ENCODE results near the gene BAG1.

Gene BAG1

DNA sequence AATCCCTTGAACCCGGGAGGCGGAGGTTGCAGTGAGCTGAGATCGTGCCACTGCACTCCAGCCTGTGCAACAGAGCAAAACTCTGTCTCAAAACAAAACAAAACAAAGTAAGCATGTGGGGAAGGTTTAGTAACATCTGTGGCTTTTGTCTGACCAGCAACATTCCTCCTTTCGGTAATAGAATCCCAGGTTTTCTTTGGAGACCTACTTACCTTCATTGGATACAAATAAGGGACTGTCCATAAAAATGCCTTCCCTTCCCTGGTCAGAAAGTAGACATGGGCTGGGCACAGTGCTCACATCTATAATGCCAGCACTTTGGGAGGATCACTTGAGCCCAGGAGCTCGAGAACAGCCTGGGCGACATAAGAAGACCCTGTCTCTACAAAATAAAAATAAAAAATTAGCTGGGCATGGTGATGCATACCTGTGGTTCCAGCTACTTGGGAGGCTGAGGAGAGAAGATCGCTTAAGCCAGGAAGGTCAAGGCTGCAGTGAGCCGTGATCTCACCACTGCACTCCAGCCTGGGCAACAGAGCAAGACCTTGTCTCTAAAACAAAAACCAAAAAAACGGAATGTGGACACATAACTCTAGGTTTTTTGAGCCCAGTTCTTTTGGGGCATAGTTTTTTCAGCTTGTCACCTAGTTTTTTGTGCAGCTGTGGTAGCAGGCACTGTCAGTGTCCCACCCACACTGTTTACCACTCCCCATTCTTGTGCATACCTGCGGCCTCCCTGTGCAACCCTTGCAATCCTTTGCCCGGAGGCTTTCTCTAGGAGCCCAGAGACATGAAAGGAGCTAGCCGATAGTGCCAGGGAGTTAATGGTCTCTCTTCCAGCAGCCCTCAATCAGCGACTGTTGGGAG, 33.5 kb downstream of the BAG1 start:
- Histone ChIP-seq H3K27ac (ENCODE audit: low read depth, low read length) (no peak overlapping the region), H3F3A (ENCODE audit: control insufficient read depth, insufficient read depth) (no peaks in the 10 kb centered on the region), H3K4me2 (ENCODE audit: low read length) (no peak overlapping the region)

DNA sequence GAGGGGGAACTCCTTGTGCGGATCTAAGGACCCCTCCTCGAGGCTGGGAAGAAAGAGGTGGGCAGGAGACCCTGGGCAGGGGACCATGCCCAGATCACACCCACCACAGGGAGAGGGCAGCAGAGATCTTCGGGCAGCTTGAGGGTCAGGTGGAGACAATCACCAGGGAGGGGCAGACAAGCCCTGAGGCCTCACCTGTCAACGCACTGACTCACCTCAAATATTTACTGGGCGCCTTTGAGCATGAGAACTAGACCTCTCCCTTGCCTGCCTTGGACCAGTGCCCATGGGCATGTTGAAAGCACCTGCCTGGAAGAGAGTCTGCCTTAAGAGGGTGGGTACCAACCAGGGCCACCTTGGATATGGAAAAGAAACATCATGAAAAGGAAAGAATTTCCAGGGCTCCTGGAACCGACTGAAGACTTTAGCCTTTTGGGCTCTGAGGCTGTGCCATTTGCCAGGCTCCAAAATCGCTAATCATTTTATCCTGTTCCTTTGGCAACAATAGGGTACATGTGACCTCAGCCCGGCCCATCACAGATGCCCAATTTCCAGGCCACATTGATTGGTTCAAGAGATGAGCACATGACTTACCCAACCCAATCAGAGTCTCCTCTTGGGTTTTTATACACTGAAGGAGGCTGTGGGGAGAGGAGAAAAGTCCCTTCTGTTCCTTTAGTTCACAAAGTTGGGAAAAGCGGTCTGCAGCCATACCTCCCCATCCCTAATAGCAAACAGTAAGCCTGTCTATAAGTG, 35.0 kb downstream of the BAG1 start:
- no peaks in the 10 kb centered on the region for H3K79me2 ChIP-seq (ENCODE audit: control insufficient read depth, low read length)
- no peaks in the 10 kb centered on the region for H3K9me3 ChIP-seq (ENCODE audit: control insufficient read depth, insufficient read depth, low read length)
- H3K4me2 ChIP-seq (ENCODE audit: low read length) = no peak overlapping the region
- H3F3A ChIP-seq (ENCODE audit: control insufficient read depth, insufficient read depth) = no peaks in the 10 kb centered on the region
- no peak overlapping the region for H3K27ac ChIP-seq (ENCODE audit: low read depth, low read length)
- no peak for TF ChIP-seq EZH2phosphoT487 (IDR thresholded peaks at IDR 0.05; ENCODE audit: borderline replicate concordance, low read length)
- TF ChIP-seq, protein P1, sequence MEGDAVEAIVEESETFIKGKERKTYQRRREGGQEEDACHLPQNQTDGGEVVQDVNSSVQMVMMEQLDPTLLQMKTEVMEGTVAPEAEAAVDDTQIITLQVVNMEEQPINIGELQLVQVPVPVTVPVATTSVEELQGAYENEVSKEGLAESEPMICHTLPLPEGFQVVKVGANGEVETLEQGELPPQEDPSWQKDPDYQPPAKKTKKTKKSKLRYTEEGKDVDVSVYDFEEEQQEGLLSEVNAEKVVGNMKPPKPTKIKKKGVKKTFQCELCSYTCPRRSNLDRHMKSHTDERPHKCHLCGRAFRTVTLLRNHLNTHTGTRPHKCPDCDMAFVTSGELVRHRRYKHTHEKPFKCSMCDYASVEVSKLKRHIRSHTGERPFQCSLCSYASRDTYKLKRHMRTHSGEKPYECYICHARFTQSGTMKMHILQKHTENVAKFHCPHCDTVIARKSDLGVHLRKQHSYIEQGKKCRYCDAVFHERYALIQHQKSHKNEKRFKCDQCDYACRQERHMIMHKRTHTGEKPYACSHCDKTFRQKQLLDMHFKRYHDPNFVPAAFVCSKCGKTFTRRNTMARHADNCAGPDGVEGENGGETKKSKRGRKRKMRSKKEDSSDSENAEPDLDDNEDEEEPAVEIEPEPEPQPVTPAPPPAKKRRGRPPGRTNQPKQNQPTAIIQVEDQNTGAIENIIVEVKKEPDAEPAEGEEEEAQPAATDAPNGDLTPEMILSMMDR (IDR thresholded peaks at IDR 0.05; ENCODE audit: low read depth, low read length, poor library complexity, severe bottlenecking) = no peak
- no peaks in the 10 kb centered on the region for H3K9me2 ChIP-seq (replicated peaks; ENCODE audit: control insufficient read depth, low read length)
- H4K20me1 ChIP-seq (ENCODE audit: control insufficient read depth, insufficient read depth, low read depth, low read length) = no peaks in the 10 kb centered on the region
- no peaks in the 10 kb centered on the region; the same call in 1 of the 2 replicates for H3K27me3 ChIP-seq (ENCODE audit: control insufficient read depth, low read length)
- H3K4me1 ChIP-seq (ENCODE audit: control insufficient read depth, low read length) = peaks cover 13% of the 10 kb centered on the region
- no peaks in the 10 kb centered on the region for H3K36me3 ChIP-seq (ENCODE audit: control insufficient read depth, low read length)
- H3K4me3 ChIP-seq (ENCODE audit: low read length) = no peak overlapping the region

More for the DNA sequence above, 33.5 kb downstream of the BAG1 start:
- peaks cover 7% of the 10 kb centered on the region; the same call in 1 of the 2 replicates for H3K4me1 ChIP-seq (ENCODE audit: control insufficient read depth, low read length)
- no peak for TF ChIP-seq EZH2phosphoT487 (IDR thresholded peaks at IDR 0.05; ENCODE audit: borderline replicate concordance, low read length)
- TF ChIP-seq, protein P1 (IDR thresholded peaks at IDR 0.05; ENCODE audit: low read depth, low read length, poor library complexity, severe bottlenecking) = no peak
- H3K79me2 ChIP-seq (ENCODE audit: control insufficient read depth, low read length) = no peaks in the 10 kb centered on the region
- no peaks in the 10 kb centered on the region for H3K9me3 ChIP-seq (ENCODE audit: control insufficient read depth, insufficient read depth, low read length)
- no peak overlapping the region for H3K4me3 ChIP-seq (ENCODE audit: low read length)
- no peaks in the 10 kb centered on the region for H3K36me3 ChIP-seq (ENCODE audit: control insufficient read depth, low read length)
- no peaks in the 10 kb centered on the region for H4K20me1 ChIP-seq (ENCODE audit: control insufficient read depth, insufficient read depth, low read depth, low read length)
- H3K27me3 ChIP-seq (ENCODE audit: control insufficient read depth, low read length) = no peaks in the 10 kb centered on the region; the same call in 1 of the 2 replicates
- H3K9me2 ChIP-seq (replicated peaks; ENCODE audit: control insufficient read depth, low read length) = no peaks in the 10 kb centered on the region

DNA sequence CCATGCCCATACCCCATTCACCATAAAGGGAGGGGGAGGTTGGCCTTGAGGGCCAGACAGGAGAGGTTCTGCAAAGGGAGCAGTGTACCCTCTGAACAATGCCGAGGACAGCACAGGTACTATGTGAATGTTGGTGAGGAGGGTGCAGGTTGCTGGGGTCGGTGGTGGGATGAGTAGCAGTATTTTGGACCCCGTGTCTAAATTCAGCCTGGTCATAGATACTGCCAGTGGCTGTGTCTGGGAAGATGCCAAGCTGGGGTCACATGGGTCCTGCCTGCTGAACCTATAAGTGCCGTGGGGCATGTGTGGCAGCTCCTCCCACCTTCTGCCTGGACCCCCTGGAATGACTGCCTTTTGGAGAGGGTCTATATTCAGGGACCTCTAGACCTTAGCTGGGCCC, 35.9 kb downstream of the BAG1 start:
- no peaks in the 10 kb centered on the region for H3K9me2 ChIP-seq (replicated peaks; ENCODE audit: control insufficient read depth, low read length)
- no peaks in the 10 kb centered on the region for H3K36me3 ChIP-seq (ENCODE audit: control insufficient read depth, low read length)
- H3K27me3 ChIP-seq (ENCODE audit: control insufficient read depth, low read length) = peaks cover under 1% of the 10 kb centered on the region
- no peak overlapping the region for H3K4me3 ChIP-seq (ENCODE audit: low read length)
- H3K9me3 ChIP-seq (ENCODE audit: control insufficient read depth, insufficient read depth, low read length) = no peaks in the 10 kb centered on the region
- TF ChIP-seq EZH2phosphoT487 (IDR thresholded peaks at IDR 0.05; ENCODE audit: borderline replicate concordance, low read length) = no peak
- TF ChIP-seq, protein P1 (IDR thresholded peaks at IDR 0.05; ENCODE audit: low read depth, low read length, poor library complexity, severe bottlenecking) = no peak
- H3K27ac ChIP-seq (ENCODE audit: low read depth, low read length) = no peak overlapping the region
- H3K79me2 ChIP-seq (ENCODE audit: control insufficient read depth, low read length) = no peaks in the 10 kb centered on the region
- H4K20me1 ChIP-seq (ENCODE audit: control insufficient read depth, insufficient read depth, low read depth, low read length) = no peaks in the 10 kb centered on the region
- no peak overlapping the region for H3K4me2 ChIP-seq (ENCODE audit: low read length)
- peaks cover 13% of the 10 kb centered on the region for H3K4me1 ChIP-seq (ENCODE audit: control insufficient read depth, low read length)
- no peaks in the 10 kb centered on the region for H3F3A ChIP-seq (ENCODE audit: control insufficient read depth, insufficient read depth)
